Glomerular visceral epithelial cell (primary cell): ENCODE data around the gene ZWINT.

Source experiments
- DNase-seq: peaks from one replicate; pipeline ENCODE4 v3.0.0-alpha.2; 2016; ENCODE audit errors: extremely low spot score

ZWINT gene

GRCh38 chr10:56360967-56361612 lies at the start of gene ZWINT:
Gene ZWINT (minus strand): TSS chr10:56361259. CDS start chr10:56361236, 23 bp downstream.
- DNase-seq: peak; percentile 98

GRCh38 chr10:56383806-56384205 lies 22.7 kb upstream of the ZWINT start:
- DNase-seq: no peak

GRCh38 chr10:56370217-56371113 lies 9.4 kb upstream of the ZWINT start:
- DNase-seq: no peak

- no peak for DNase-seq
Measured at GRCh38 chr10:56360583-56360966, 484 bp downstream of the ZWINT start.

- no peak for DNase-seq
Measured at GRCh38 chr10:56359837-56360236, 1.2 kb downstream of the ZWINT start.

GRCh38 chr10:56357018-56357417 lies 4.0 kb downstream of the ZWINT start:
- DNase-seq: no peak

GRCh38 chr10:56351909-56352630 lies 9.0 kb downstream of the ZWINT start:
- DNase-seq: no peak

GRCh38 chr10:56349611-56350010 lies 11.4 kb downstream of the ZWINT start:
- DNase-seq: no peak

- DNase-seq: no peak
Measured at GRCh38 chr10:56348101-56348500, 13.0 kb downstream of the ZWINT start.

- no peak for DNase-seq
Measured at GRCh38 chr10:56346845-56347415, 14.1 kb downstream of the ZWINT start.

GRCh38 chr10:56341612-56342011 lies 19.4 kb downstream of the ZWINT start:
- no peak for DNase-seq

- DNase-seq: no peak
Measured at GRCh38 chr10:56329961-56330360, 31.1 kb downstream of the ZWINT start.

- DNase-seq: no peak
Measured at GRCh38 chr10:56327118-56327517, 33.9 kb downstream of the ZWINT start.

- peak; percentile 80 for DNase-seq
Measured at GRCh38 chr10:56319386-56319785, 41.7 kb downstream of the ZWINT start.

- DNase-seq: no peak
Measured at GRCh38 chr10:56318816-56319215, 42.2 kb downstream of the ZWINT start.

- DNase-seq: no peak
Measured at GRCh38 chr10:56317603-56318002, 43.5 kb downstream of the ZWINT start.

GRCh38 chr10:56316603-56317002 lies 44.5 kb downstream of the ZWINT start:
- DNase-seq: no peak
